Left renal pelvis (tissue), 4 donors: Measurements from ENCODE around the gene PTPRG. TPM values are rescaled to one million over a fixed set of nuclear protein-coding genes. Genes with fewer than 3 reads are reported as not detected.

Experiments used
- DNase-seq, 4 donors: peaks; one replicate each; pipeline ENCODE4 v3.0.0-alpha.2; 2013; ENCODE audit warnings: low read depth in 4 of 4, low spot score in 3 of 4
- polyA plus RNA-seq, 4 donors: library from polyadenylated mRNA; unstranded; fragments of 120-200 nt; gene quantifications; one replicate each; pipeline ENCODE4 v1.2.1, GENCODE V29; 2013; ENCODE audit not compliant: insufficient read length in 4 of 4

PTPRG gene
- polyA plus RNA-seq, 4 donors: 42.4 to 90.2 (median 79.5) TPM

- no peak for DNase-seq
Measured at GRCh38 chr3:62070891-62071290, 509.5 kb downstream of the PTPRG start.

- DNase-seq: no peak
Measured at GRCh38 chr3:62073038-62073437, 511.7 kb downstream of the PTPRG start.

GRCh38 chr3:62084558-62084957, 523.2 kb downstream of the PTPRG start:
- DNase-seq: no peak

- no peak for DNase-seq
Measured at GRCh38 chr3:62088472-62089104, 527.2 kb downstream of the PTPRG start.

GRCh38 chr3:62090066-62090465, 528.7 kb downstream of the PTPRG start:
- DNase-seq: no peak

- DNase-seq: no peak
Measured at GRCh38 chr3:62090519-62090918, 529.1 kb downstream of the PTPRG start.

- no peak for DNase-seq
Measured at GRCh38 chr3:62093025-62093424, 531.7 kb downstream of the PTPRG start.

- no peak for DNase-seq
Measured at GRCh38 chr3:62094461-62094860, 533.1 kb downstream of the PTPRG start.

- DNase-seq: no peak
Measured at GRCh38 chr3:62095080-62095479, 533.7 kb downstream of the PTPRG start.

- no peak for DNase-seq
Measured at GRCh38 chr3:62095756-62096155, 534.4 kb downstream of the PTPRG start.

- no peak for DNase-seq
Measured at GRCh38 chr3:62096521-62096920, 535.1 kb downstream of the PTPRG start.

- no peak for DNase-seq
Measured at GRCh38 chr3:62097121-62097520, 535.8 kb downstream of the PTPRG start.

- DNase-seq: no peak
Measured at GRCh38 chr3:62098646-62099365, 537.4 kb downstream of the PTPRG start.

GRCh38 chr3:62100282-62100989, 539.1 kb downstream of the PTPRG start:
- DNase-seq: no peak

- DNase-seq: no peak
Measured at GRCh38 chr3:62101488-62101887, 540.1 kb downstream of the PTPRG start.

- no peak for DNase-seq
Measured at GRCh38 chr3:62103531-62103930, 542.2 kb downstream of the PTPRG start.

GRCh38 chr3:62109534-62109933, 548.2 kb downstream of the PTPRG start:
- no peak for DNase-seq

- DNase-seq: no peak
Measured at GRCh38 chr3:62110443-62111225, 549.3 kb downstream of the PTPRG start.

GRCh38 chr3:62113092-62113491, 551.7 kb downstream of the PTPRG start:
- DNase-seq: no peak

- no peak for DNase-seq
Measured at GRCh38 chr3:62114763-62115162, 553.4 kb downstream of the PTPRG start.
